Neural crest cell (in vitro differentiated cells): ENCODE data around the gene MAST4. TPM values are rescaled to one million over a fixed set of nuclear protein-coding genes. Genes with fewer than 3 reads are reported as not detected.

Experiments
- DNase-seq: peaks from one replicate; pipeline ENCODE4 v3.0.0; 2021; ENCODE audit warnings: low read depth, mixed read lengths, low spot score
- H3K27ac Mint-ChIP-seq: one replicate; pipeline ENCODE4 v1.8.0; 2021; ENCODE audit warnings: mild to moderate bottlenecking, mixed read lengths; ENCODE audit not compliant: unreplicated experiment
- H3K27me3 Mint-ChIP-seq: 2 replicates; pipeline ENCODE4 v1.8.0; 2021; ENCODE audit warnings: low read depth, mild to moderate bottlenecking, mixed read lengths
- H3K36me3 Mint-ChIP-seq: 2 replicates; pipeline ENCODE4 v1.8.0; 2021; ENCODE audit warnings: low read depth, mild to moderate bottlenecking, mixed read lengths
- H3K4me1 Mint-ChIP-seq: 2 replicates; pipeline ENCODE4 v1.8.0; 2021; ENCODE audit warnings: mixed read lengths
- H3K4me3 Mint-ChIP-seq: one replicate; pipeline ENCODE4 v1.8.0; 2021; ENCODE audit warnings: mild to moderate bottlenecking, mixed read lengths
- H3K9me3 Mint-ChIP-seq: 2 replicates; pipeline ENCODE4 v1.8.0; 2021; ENCODE audit warnings: mixed read lengths
- total RNA-seq: library from RNA; stranded (reverse); gene quantifications from 2 replicates; pipeline ENCODE4 v1.2.1, GENCODE V29; 2021
- TF ChIP-seq, protein P1 (sequence below): fragments of 200-600 bp; sonication (generic); conservative IDR thresholded peaks from 2 replicates; pipeline ENCODE4 v1.5.0; 2021; ENCODE audit warnings: antibody characterized with exemption, mild to moderate bottlenecking

MAST4 gene
- total RNA-seq, 1 donor from 2014 or later: 7.3 TPM

DNA sequence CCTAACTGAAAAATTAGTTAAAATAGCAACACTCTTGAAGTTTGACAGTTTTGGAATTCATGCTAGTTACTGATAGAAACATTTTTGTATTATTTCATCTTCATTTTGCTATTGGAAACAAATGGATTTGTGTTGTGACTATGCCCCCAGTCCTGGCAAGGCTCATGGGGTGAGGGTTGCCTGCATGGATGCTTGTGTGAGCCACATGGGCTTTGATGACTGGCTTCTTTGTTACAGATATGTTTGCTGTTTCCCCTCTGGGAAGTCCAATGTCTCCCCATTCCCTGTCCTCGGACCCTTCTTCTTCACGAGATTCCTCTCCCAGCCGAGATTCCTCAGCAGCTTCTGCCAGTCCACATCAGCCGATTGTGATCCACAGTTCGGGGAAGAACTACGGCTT, 556.2 kb downstream of the MAST4 start:
- TF ChIP-seq, protein P1, sequence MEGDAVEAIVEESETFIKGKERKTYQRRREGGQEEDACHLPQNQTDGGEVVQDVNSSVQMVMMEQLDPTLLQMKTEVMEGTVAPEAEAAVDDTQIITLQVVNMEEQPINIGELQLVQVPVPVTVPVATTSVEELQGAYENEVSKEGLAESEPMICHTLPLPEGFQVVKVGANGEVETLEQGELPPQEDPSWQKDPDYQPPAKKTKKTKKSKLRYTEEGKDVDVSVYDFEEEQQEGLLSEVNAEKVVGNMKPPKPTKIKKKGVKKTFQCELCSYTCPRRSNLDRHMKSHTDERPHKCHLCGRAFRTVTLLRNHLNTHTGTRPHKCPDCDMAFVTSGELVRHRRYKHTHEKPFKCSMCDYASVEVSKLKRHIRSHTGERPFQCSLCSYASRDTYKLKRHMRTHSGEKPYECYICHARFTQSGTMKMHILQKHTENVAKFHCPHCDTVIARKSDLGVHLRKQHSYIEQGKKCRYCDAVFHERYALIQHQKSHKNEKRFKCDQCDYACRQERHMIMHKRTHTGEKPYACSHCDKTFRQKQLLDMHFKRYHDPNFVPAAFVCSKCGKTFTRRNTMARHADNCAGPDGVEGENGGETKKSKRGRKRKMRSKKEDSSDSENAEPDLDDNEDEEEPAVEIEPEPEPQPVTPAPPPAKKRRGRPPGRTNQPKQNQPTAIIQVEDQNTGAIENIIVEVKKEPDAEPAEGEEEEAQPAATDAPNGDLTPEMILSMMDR: no peak
- H3K27ac Mint-ChIP-seq: no peak overlapping the region
- no peaks in the 10 kb centered on the region for H3K27me3 Mint-ChIP-seq
- H3K4me3 Mint-ChIP-seq: no peak overlapping the region
- H3K36me3 Mint-ChIP-seq: peaks cover 7% of the 10 kb centered on the region
- DNase-seq: no peak
- H3K4me1 Mint-ChIP-seq: peaks cover 1% of the 10 kb centered on the region
- no peaks in the 10 kb centered on the region for H3K9me3 Mint-ChIP-seq

DNA sequence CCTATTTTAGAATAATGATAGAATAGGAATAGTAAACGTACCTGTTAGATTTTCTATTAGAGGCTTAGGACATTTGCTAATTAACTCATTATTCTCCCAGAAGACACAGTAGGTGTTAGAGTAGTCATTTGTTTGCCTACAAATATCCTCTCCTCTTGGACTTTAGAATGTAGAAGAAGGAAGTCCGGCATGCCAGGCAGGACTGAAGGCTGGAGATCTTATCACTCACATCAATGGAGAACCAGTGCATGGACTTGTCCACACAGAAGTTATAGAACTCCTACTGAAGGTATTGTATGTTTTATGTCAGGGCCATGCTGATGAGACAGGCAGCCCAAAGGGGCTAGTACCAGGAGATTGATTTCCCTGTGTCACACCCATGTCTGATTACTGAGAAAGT, 557.1 kb downstream of the MAST4 start:
- TF ChIP-seq, protein P1: no peak
- Mint-ChIP-seq H3K4me3 (no peak overlapping the region), H3K27ac (no peak overlapping the region), H3K36me3 (peaks cover 7% of the 10 kb centered on the region), H3K4me1 (no peaks in the 10 kb centered on the region), H3K9me3 (no peaks in the 10 kb centered on the region), H3K27me3 (no peaks in the 10 kb centered on the region)
- DNase-seq: no peak

DNA sequence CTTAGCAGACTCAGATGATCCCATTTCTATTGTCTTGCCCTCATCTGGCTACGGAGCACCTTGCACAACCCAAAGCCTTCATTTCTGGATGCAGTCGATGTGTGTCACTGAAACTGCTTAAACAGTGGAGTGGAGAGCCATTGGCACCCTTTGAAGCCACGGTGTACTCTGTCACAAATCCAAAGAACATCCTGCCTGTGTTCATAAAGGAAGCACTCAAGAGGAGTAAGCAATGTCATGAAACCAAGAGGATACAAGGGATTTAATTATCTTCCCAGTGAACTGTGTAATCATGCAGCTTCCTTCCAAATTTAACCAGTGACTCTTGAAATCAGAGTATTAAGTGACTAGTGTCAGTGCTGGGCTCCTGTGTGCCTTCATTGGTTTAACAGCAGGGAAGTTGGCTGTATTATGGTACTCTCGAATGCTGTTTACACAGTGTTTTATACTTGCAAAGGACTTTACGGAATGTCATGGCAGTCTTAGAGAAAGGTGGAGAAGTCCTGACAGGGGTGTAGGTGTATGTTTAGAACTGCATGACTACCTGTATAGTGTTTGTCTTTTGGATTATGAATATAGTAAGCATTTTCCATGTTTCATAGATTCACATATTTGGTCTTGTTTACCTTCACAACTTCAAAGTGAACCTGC, 558.5 kb downstream of the MAST4 start:
- Mint-ChIP-seq H3K4me3 (no peak overlapping the region), H3K36me3 (peaks cover 7% of the 10 kb centered on the region)

DNA sequence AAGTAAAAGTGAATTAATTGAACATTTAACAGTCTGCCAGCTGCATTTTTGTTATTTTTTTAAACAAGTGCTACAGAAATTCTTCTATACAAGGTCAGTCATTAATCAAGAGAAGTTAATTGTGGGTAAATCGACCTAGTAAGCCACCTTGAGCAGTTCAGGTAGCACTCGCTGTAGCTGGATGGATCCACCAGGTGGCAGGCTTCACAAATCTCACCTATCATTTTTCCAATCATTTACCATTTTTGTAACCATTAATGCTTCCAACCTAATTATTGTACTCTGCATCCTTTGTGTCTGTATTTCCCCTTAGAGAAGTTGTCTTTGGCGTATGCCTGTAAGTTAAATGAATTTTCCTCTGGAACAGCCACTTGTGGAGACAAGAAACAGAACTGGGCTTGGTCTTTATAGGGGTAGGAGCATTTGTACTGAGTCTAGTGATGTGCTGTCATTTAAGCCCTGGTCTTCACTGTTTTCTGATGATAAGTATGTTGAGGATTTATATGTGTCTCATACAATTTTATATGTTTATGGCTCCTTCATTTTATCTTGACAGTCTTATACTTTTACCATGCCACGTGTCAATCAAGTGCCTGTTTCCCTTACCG, 560.9 kb downstream of the MAST4 start:
- TF ChIP-seq, protein P1: peak; percentile 90
- H3K36me3 Mint-ChIP-seq: no peaks in the 10 kb centered on the region
- H3K4me1 Mint-ChIP-seq: peaks cover 4% of the 10 kb centered on the region
- H3K9me3 Mint-ChIP-seq: no peaks in the 10 kb centered on the region
- H3K27ac Mint-ChIP-seq: no peak overlapping the region
- no peak overlapping the region for H3K4me3 Mint-ChIP-seq
- H3K27me3 Mint-ChIP-seq: no peaks in the 10 kb centered on the region
- no peak for DNase-seq

More for the DNA sequence above, 558.5 kb downstream of the MAST4 start:
- H3K27me3 Mint-ChIP-seq: no peaks in the 10 kb centered on the region
- H3K27ac Mint-ChIP-seq: no peak overlapping the region
- no peaks in the 10 kb centered on the region for H3K9me3 Mint-ChIP-seq
- no peaks in the 10 kb centered on the region for H3K4me1 Mint-ChIP-seq
- DNase-seq: no peak
- TF ChIP-seq, protein P1: no peak

DNA sequence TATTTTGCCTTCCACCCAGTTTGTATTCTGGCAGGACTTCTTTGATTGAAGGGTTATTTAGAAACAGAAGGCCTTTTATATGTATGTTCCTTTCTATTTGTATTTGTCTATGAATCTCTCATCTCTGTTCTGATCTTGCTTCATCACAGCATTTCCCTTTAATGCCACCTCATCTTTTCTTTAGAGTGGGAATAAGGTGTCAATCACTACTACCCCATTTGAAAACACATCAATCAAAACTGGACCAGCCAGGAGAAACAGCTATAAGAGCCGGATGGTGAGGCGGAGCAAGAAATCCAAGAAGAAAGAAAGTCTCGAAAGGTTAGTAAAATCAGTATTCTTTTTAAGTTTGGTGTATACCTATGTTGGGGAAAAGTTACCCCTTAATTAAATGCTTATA, 564.1 kb downstream of the MAST4 start:
- H3K27me3 Mint-ChIP-seq: no peaks in the 10 kb centered on the region
- H3K36me3 Mint-ChIP-seq: no peaks in the 10 kb centered on the region
- no peaks in the 10 kb centered on the region for H3K9me3 Mint-ChIP-seq
- H3K4me3 Mint-ChIP-seq: no peak overlapping the region
- DNase-seq: no peak
- TF ChIP-seq, protein P1: no peak
- H3K27ac Mint-ChIP-seq: no peak overlapping the region
- H3K4me1 Mint-ChIP-seq: peaks cover 4% of the 10 kb centered on the region
